Panc1 (cell line): ENCODE data around the gene SCN2A. TPM values are rescaled to one million over a fixed set of nuclear protein-coding genes. Genes with fewer than 3 reads are reported as not detected.

Experiments used
- ATAC-seq: fragments of 200-7000 bp; cut with Tn5 transposase; 2 replicates; pipeline ENCODE4 v1.9.1; 2020; ENCODE audit warnings: mild to moderate bottlenecking, moderate library complexity
- BruUV-seq: library from RNA; stranded (reverse); fragments of 400-500 nt; replicated peaks from 2 replicates; lab custom pipeline; 2021; lab: Mats Ljungman, UMichigan
- CTCF ChIA-PET: fragments of 300-600 bp; sonication (Branson Sonifier 250); formaldehyde crosslinking; loops from one replicate; lab custom pipeline; 2022; ENCODE audit warnings: antibody characterized with exemption; lab: Charles Lee
- POLR2A ChIA-PET: fragments of 300-600 bp; sonication (Branson Sonifier 250); formaldehyde crosslinking; loops from one replicate; lab custom pipeline; 2022; ENCODE audit warnings: antibody characterized with exemption; lab: Charles Lee
- DNase-seq: peaks from one replicate; pipeline ENCODE4 v3.0.0-alpha.2; 2010; ENCODE audit warnings: low read depth, low spot score
- H3K27ac ChIP-seq: 2 replicates; pipeline ENCODE4 v1.5.1; 2011; ENCODE audit warnings: mild to moderate bottlenecking, low read length, inconsistent platforms
- H3K27me3 ChIP-seq: fragments of 200-500 bp; sonication (Bioruptor generic); 2 replicates; pipeline ENCODE4 v1.6.0; 2014; ENCODE audit warnings: low read length, inconsistent platforms; ENCODE audit not compliant: control insufficient read depth, insufficient read depth
- H3K36me3 ChIP-seq: fragments of 200-500 bp; sonication (Bioruptor generic); 2 replicates; pipeline ENCODE4 v1.5.1; 2014; ENCODE audit warnings: inconsistent platforms, mild to moderate bottlenecking, low read length, moderate library complexity; ENCODE audit not compliant: control insufficient read depth, insufficient read depth
- H3K4me1 ChIP-seq: 2 replicates; pipeline ENCODE4 v1.5.1; 2011; ENCODE audit warnings: inconsistent platforms, mild to moderate bottlenecking, low read length, moderate library complexity; ENCODE audit not compliant: control insufficient read depth, insufficient read depth
- H3K4me3 ChIP-seq, 2 experiments: 2 replicates each; pipeline ENCODE4 v1.5.1; 2011 to 2012; ENCODE audit warnings: low read depth in 2 of 2, low read length in 2 of 2, mild to moderate bottlenecking in 2 of 2, inconsistent platforms in 1 of 2, moderate library complexity in 1 of 2
- H3K9me3 ChIP-seq: fragments of 200-500 bp; sonication (Bioruptor generic); 2 replicates; pipeline ENCODE4 v1.5.1; 2014; ENCODE audit warnings: low read depth, mild to moderate bottlenecking, inconsistent platforms, low read length, moderate library complexity; ENCODE audit not compliant: control insufficient read depth, insufficient read depth
- CTCF ChIP-seq: fragments of 450-650 bp; IDR thresholded peaks from 2 replicates; pipeline ENCODE4 v1.5.1; 2017; ENCODE audit warnings: mild to moderate bottlenecking
- POLR2AphosphoS5 ChIP-seq: IDR thresholded peaks from 2 replicates; pipeline ENCODE4 v1.6.1; 2012; ENCODE audit warnings: mild to moderate bottlenecking, low read depth, low read length, moderate library complexity
- REST ChIP-seq, 2 experiments: IDR thresholded peaks; 2 replicates each; pipeline ENCODE4 v1.6.1; 2011 to 2012; ENCODE audit warnings: low read depth in 2 of 2, control low read depth in 1 of 2, low read length in 1 of 2, mild to moderate bottlenecking in 1 of 2, moderate library complexity in 1 of 2; ENCODE audit not compliant: insufficient read depth in 1 of 2
- SIN3A ChIP-seq: IDR thresholded peaks from 2 replicates; pipeline ENCODE4 v1.6.1; 2012; ENCODE audit warnings: low read depth, mild to moderate bottlenecking, low read length, moderate library complexity, borderline replicate concordance; ENCODE audit not compliant: insufficient read depth
- TCF7L2 ChIP-seq: IDR thresholded peaks from 2 replicates; pipeline ENCODE4 v1.6.1; 2011; ENCODE audit warnings: mild to moderate bottlenecking, low read depth, low read length, inconsistent platforms
- in situ Hi-C: cut with HindIII; loops from 2 replicates; pipeline ENCODE4 v1.10.0; 2016; ENCODE audit warnings: low sequenced_read_pairs, low pct_unique_long_range_greater_than_20kb
- intact Hi-C: fragments of 100-400 bp; cut with micrococcal nuclease; formaldehyde crosslinking; loops from one replicate; pipeline ENCODE4 v1.10.0; 2022; ENCODE audit not compliant: unreplicated experiment
- total RNA-seq: library from RNA; stranded (reverse); gene quantifications from one replicate; pipeline ENCODE4 v1.2.1, GENCODE V29; 2021; ENCODE audit not compliant: unreplicated experiment

The SCN2A gene
- total RNA-seq, 1 experiment from 2014 or later, result not detected

GRCh38 chr2:165440367-165440766 is 201.2 kb downstream of the SCN2A start:
- no peak for ATAC-seq
- intact Hi-C loops, result no loop called here
- ChIA-PET POLR2A (no interaction called here), CTCF (no interaction called here)
- no TSS peak for BruUV-seq
- no peak overlapping the region for H3K27ac ChIP-seq
- no peak for DNase-seq
- no peaks in the 10 kb centered on the region for H3K27me3 ChIP-seq
- no peaks in the 10 kb centered on the region for H3K36me3 ChIP-seq
- TF ChIP-seq POLR2AphosphoS5 (no peak), SIN3A (no peak), REST (IDR thresholded peaks at IDR 0.05; ENCODE audit: insufficient read depth in 1 of 2, low read depth in 2 of 2, low read length in 1 of 2) (no peak), TCF7L2 (no peak), CTCF (no peak)
- no peaks in the 10 kb centered on the region for H3K9me3 ChIP-seq
- in situ Hi-C loops, result no loop called here
- no peak overlapping the region for H3K4me3 ChIP-seq
- H3K4me1 ChIP-seq, result no peaks in the 10 kb centered on the region

Other genes with a start within 250 kb of the SCN2A start
- gene SCN3A, start 35.4 kb upstream of the SCN2A start, total RNA-seq, result not detected
- gene CSRNP3, start 230.3 kb downstream of the SCN2A start, total RNA-seq, result not detected